HCT116 (cell line): ENCODE data around the gene CORT. TPM values are rescaled to one million over a fixed set of nuclear protein-coding genes. Genes with fewer than 3 reads are reported as not detected.

Experiments used
- ATAC-seq: fragments of 200-7000 bp; cut with Tn5 transposase; 2 replicates; pipeline ENCODE4 v1.9.1; 2020; ENCODE audit warnings: mild to moderate bottlenecking, moderate library complexity
- BruUV-seq: library from RNA; stranded (reverse); fragments of 400-500 nt; replicated peaks from 2 replicates; lab custom pipeline; 2021; lab: Mats Ljungman, UMichigan
- CTCF ChIA-PET: fragments of 300-600 bp; sonication (Branson Sonifier 250); formaldehyde crosslinking; loops from one replicate; lab custom pipeline; 2021; ENCODE audit warnings: antibody characterized with exemption; lab: Charles Lee
- POLR2A ChIA-PET: fragments of 300-600, 350-600 bp; sonication (Branson Sonifier 250); formaldehyde crosslinking; loops from one replicate; lab custom pipeline; 2021; ENCODE audit warnings: antibody characterized with exemption; lab: Charles Lee
- RAD21 ChIA-PET, 2 experiments: fragments of 300-600 bp; sonication (Branson Sonifier 250); formaldehyde crosslinking; loops; one replicate each; lab custom pipeline; 2023; ENCODE audit warnings: low total read pairs in 2 of 2; ENCODE audit not compliant: uncharacterized antibody in 2 of 2, unreplicated experiment in 2 of 2, low non-redundant PET in 1 of 2; lab: Charles Lee
- DNase-seq: peaks from one replicate; pipeline ENCODE4 v3.0.0-alpha.2; 2010; ENCODE audit warnings: low read depth, low spot score
- H2AFZ ChIP-seq: fragments of 200-600 bp; shearing (Covaris generic), sonication (generic); 2 replicates; pipeline ENCODE4 v1.6.1; 2017; ENCODE audit warnings: low read depth, mixed run types, mixed read lengths, antibody characterized with exemption, low read length; ENCODE audit not compliant: poor library complexity, severe bottlenecking
- H3K27ac ChIP-seq: 2 replicates; pipeline ENCODE4 v1.5.1; 2012; ENCODE audit warnings: low read depth, low read length
- H3K27me3 ChIP-seq: fragments of 200-600 bp; sonication (generic); 2 replicates; pipeline ENCODE4 v1.6.1; 2016; ENCODE audit warnings: mixed run types, low read length, mixed read lengths; ENCODE audit not compliant: insufficient read depth
- H3K36me3 ChIP-seq, 2 experiments: fragments of 200-500 bp in 1 of 2; fragments of 200-600 bp in 1 of 2; sonication (Bioruptor generic) in 1 of 2; sonication (generic) in 1 of 2; 2 replicates each; pipeline versions ENCODE4 v1.5.1 to v1.6.1; 2014 to 2016; ENCODE audit warnings: low read length in 2 of 2, inconsistent platforms in 1 of 2, mixed read lengths in 1 of 2, mixed run types in 1 of 2; ENCODE audit not compliant: insufficient read depth in 2 of 2, control insufficient read depth in 1 of 2
- H3K4me1 ChIP-seq, 2 experiments: fragments of 200-600 bp in 1 of 2; sonication (generic) in 1 of 2; 2 replicates each; pipeline versions ENCODE4 v1.5.1 to v1.6.1; 2012 to 2017; ENCODE audit warnings: low read length in 2 of 2, inconsistent platforms in 1 of 2, mild to moderate bottlenecking in 1 of 2, mixed read lengths in 1 of 2, mixed run types in 1 of 2, moderate library complexity in 1 of 2; ENCODE audit not compliant: insufficient read depth in 2 of 2, control insufficient read depth in 1 of 2
- H3K4me2 ChIP-seq: fragments of 200-600 bp; sonication (generic); 2 replicates; pipeline ENCODE4 v1.6.1; 2017; ENCODE audit warnings: mixed run types, low read length, mixed read lengths
- H3K4me3 ChIP-seq, 2 experiments: fragments of 200-600 bp in 1 of 2; sonication (generic) in 1 of 2; replicated peaks in 1 of 2; 2 replicates each; pipeline ENCODE4 v1.5.1; 2011 to 2016; ENCODE audit warnings: low read length in 2 of 2, control low read depth in 1 of 2, low read depth in 1 of 2, mild to moderate bottlenecking in 1 of 2, mixed read lengths in 1 of 2, mixed run types in 1 of 2
- H3K79me2 ChIP-seq: fragments of 200-600 bp; sonication (generic); 2 replicates; pipeline ENCODE4 v1.6.1; 2017; ENCODE audit warnings: mild to moderate bottlenecking, mixed run types, low read length, moderate library complexity, mixed read lengths; ENCODE audit not compliant: insufficient read depth
- H3K9ac ChIP-seq: fragments of 200-600 bp; sonication (generic); 2 replicates; pipeline ENCODE4 v1.6.1; 2016; ENCODE audit warnings: low read length, mixed read lengths
- H3K9me2 ChIP-seq: fragments of 200-600 bp; sonication (generic), shearing (Covaris generic); 2 replicates; pipeline ENCODE4 v1.6.1; 2017; ENCODE audit warnings: mixed run types, mild to moderate bottlenecking, moderate library complexity; ENCODE audit not compliant: insufficient read depth
- H3K9me3 ChIP-seq, 2 experiments: fragments of 200-500 bp in 1 of 2; fragments of 200-600 bp in 1 of 2; sonication (Bioruptor generic) in 1 of 2; sonication (generic) in 1 of 2; 2 replicates each; pipeline ENCODE4 v1.6.1; 2014 to 2017; ENCODE audit warnings: low read length in 2 of 2, mixed read lengths in 2 of 2, inconsistent platforms in 1 of 2, low read depth in 1 of 2, mild to moderate bottlenecking in 1 of 2, mixed run types in 1 of 2, moderate library complexity in 1 of 2; ENCODE audit not compliant: control insufficient read depth in 1 of 2, insufficient read depth in 1 of 2
- H4K20me1 ChIP-seq: fragments of 200-600 bp; sonication (generic), shearing (Covaris generic); 2 replicates; pipeline ENCODE4 v1.6.1; 2017; ENCODE audit warnings: mixed run types, mild to moderate bottlenecking, moderate library complexity; ENCODE audit not compliant: insufficient read depth
- CBX3 ChIP-seq: IDR thresholded peaks from 2 replicates; pipeline ENCODE4 v1.6.1; 2012; ENCODE audit warnings: low read depth
- CTCF ChIP-seq, 3 experiments: fragments of 200-600 bp in 1 of 3; sonication (generic) in 1 of 3; IDR thresholded peaks in 2 of 3; conservative IDR thresholded peaks in 1 of 3; 2 replicates each; pipeline ENCODE4 v1.5.1; 2012 to 2017; ENCODE audit warnings: low read depth in 2 of 3, low read length in 2 of 3, antibody characterized with exemption in 1 of 3, borderline replicate concordance in 1 of 3, control low read depth in 1 of 3, mild to moderate bottlenecking in 1 of 3, mixed read lengths in 1 of 3, mixed run types in 1 of 3, moderate library complexity in 1 of 3; ENCODE audit not compliant: insufficient read depth in 1 of 3
- EGR1 ChIP-seq: IDR thresholded peaks from 2 replicates; pipeline ENCODE4 v1.6.1; 2012; ENCODE audit warnings: low read depth
- ELF1 ChIP-seq: IDR thresholded peaks from 2 replicates; pipeline ENCODE4 v1.6.1; 2012; ENCODE audit warnings: low read depth, borderline replicate concordance
- EZH2 ChIP-seq: fragments of 200-600 bp; sonication (generic); IDR thresholded peaks from 2 replicates; pipeline ENCODE4 v1.6.1; 2017; ENCODE audit warnings: antibody characterized with exemption, mixed run types
- FOSL1 ChIP-seq: IDR thresholded peaks from 2 replicates; pipeline ENCODE4 v1.6.1; 2012; ENCODE audit warnings: low read depth
- POLR2A ChIP-seq: IDR thresholded peaks from 2 replicates; pipeline ENCODE4 v1.7.0; 2011; ENCODE audit warnings: borderline replicate concordance; ENCODE audit not compliant: insufficient read depth, insufficient read length; ENCODE audit errors: extremely low read depth
- POLR2AphosphoS5 ChIP-seq: IDR thresholded peaks from 2 replicates; pipeline ENCODE4 v1.6.1; 2011; ENCODE audit warnings: mild to moderate bottlenecking, low read depth, low read length, moderate library complexity
- SIN3A ChIP-seq: IDR thresholded peaks from 2 replicates; pipeline ENCODE4 v1.6.1; 2012; ENCODE audit warnings: low read depth
- SP1 ChIP-seq: IDR thresholded peaks from 2 replicates; pipeline ENCODE4 v1.6.1; 2012; ENCODE audit warnings: low read depth
- SRF ChIP-seq: IDR thresholded peaks from 2 replicates; pipeline ENCODE4 v1.6.1; 2012; ENCODE audit warnings: low read depth
- TCF7L2 ChIP-seq: IDR thresholded peaks from 2 replicates; pipeline ENCODE4 v1.7.0; 2011; ENCODE audit warnings: borderline replicate concordance, inconsistent platforms; ENCODE audit not compliant: insufficient read depth, insufficient read length; ENCODE audit errors: extremely low read depth
- YY1 ChIP-seq: IDR thresholded peaks from 2 replicates; pipeline ENCODE4 v1.6.1; 2011; ENCODE audit warnings: low read length, low read depth, moderate library complexity, mild to moderate bottlenecking; ENCODE audit not compliant: insufficient replicate concordance; ENCODE audit errors: extremely low read depth
- ZNF274 ChIP-seq: fragments of 200-500 bp; sonication (Bioruptor generic); IDR thresholded peaks from 2 replicates; pipeline ENCODE4 v1.6.1; 2014; ENCODE audit warnings: mild to moderate bottlenecking, low read depth, low read length, inconsistent platforms
- intact Hi-C: fragments of 100-400 bp; cut with micrococcal nuclease; formaldehyde crosslinking; loops from 2 replicates; pipeline ENCODE4 v1.10.0; 2022
- total RNA-seq: library from RNA; stranded (reverse); gene quantifications from one replicate; pipeline ENCODE4 v1.2.1, GENCODE V29; 2021; ENCODE audit not compliant: unreplicated experiment

Gene CORT
- total RNA-seq, 1 experiment from 2014 or later = 0.84 TPM

GRCh38 chr1:10495475-10495817 lies 45.6 kb downstream of the CORT start:
- H3K9ac ChIP-seq = no peak overlapping the region
- RAD21 ChIA-PET = no interaction called here
- TF ChIP-seq POLR2AphosphoS5 = no peak
- no peak for TF ChIP-seq YY1
- TF ChIP-seq CTCF (IDR thresholded peaks at IDR 0.05 in 2 of 3, conservative IDR thresholded peaks at IDR 0.05 in 1 of 3; ENCODE audit: borderline replicate concordance in 1 of 3, insufficient read depth in 1 of 3, low read depth in 2 of 3, low read length in 2 of 3) = no peak
- TF ChIP-seq FOSL1 = no peak
- no peak for TF ChIP-seq TCF7L2
- TF ChIP-seq SP1 = no peak
- TF ChIP-seq ZNF274 = no peak
- no peak for TF ChIP-seq EZH2
- TF ChIP-seq CBX3 = no peak
- no peak for TF ChIP-seq ELF1
- TF ChIP-seq SRF = no peak
- TF ChIP-seq SIN3A = no peak
- TF ChIP-seq POLR2A = no peak
- no peak for TF ChIP-seq EGR1
- TF ChIP-seq, all 23 proteins: peak for 0
- ChIA-PET POLR2A (no interaction called here), CTCF (interaction anchor here (1.0 to 2.9 kb wide), 7 partner anchors 8 to 374 kb away, joined by 3 to 25 read pairs (median 13); partner anchors contain the start of gene CENPS)
- H2AFZ ChIP-seq = no peak overlapping the region
- intact Hi-C loops = loop anchor here (1.0 kb wide), 1 partner anchor 118 kb away; no protein-coding TSS in a partner anchor
- H3K36me3 ChIP-seq = peaks cover 0 to 7% of the 10 kb centered on the region in 2 experiments; a peak in 1 of 4 replicates
- H3K4me2 ChIP-seq = no peak overlapping the region
- no TSS peak for BruUV-seq
- no peak overlapping the region for H3K27ac ChIP-seq
- ATAC-seq = no peak
- no peaks in the 10 kb centered on the region for H3K27me3 ChIP-seq
- no peaks in the 10 kb centered on the region for H3K9me2 ChIP-seq
- no peaks in the 10 kb centered on the region for H3K9me3 ChIP-seq
- peaks cover 0 to 8% of the 10 kb centered on the region in 2 experiments; a peak in 3 of 4 replicates for H3K4me1 ChIP-seq
- H4K20me1 ChIP-seq = peaks cover 5% of the 10 kb centered on the region; the same call in 1 of the 2 replicates
- no peak overlapping the region for H3K4me3 ChIP-seq
- H3K79me2 ChIP-seq = peaks cover 96% of the 10 kb centered on the region
- no peak for DNase-seq
